HepG2 (cell line): Measurements from ENCODE around the gene CTCF. TPM values are rescaled to one million over a fixed set of nuclear protein-coding genes. Genes with fewer than 3 reads are reported as not detected.

Experiments used
- ATAC-seq: fragments of 200-7000 bp; cut with Tn5 transposase; 3 replicates; pipeline ENCODE4 v1.9.1; 2020; ENCODE audit warnings: mild to moderate bottlenecking, moderate library complexity
- BruUV-seq: library from RNA; stranded (reverse); fragments of 400-500 nt; replicated peaks from 2 replicates; lab custom pipeline; 2021; lab: Mats Ljungman, UMichigan
- CTCF ChIA-PET: fragments of 300-600 bp; formaldehyde crosslinking; extraction: SDS; loops from one replicate; lab custom pipeline; 2021; ENCODE audit warnings: low total read pairs, inconsistent platforms, low intra/inter-chr PET ratio; lab: Yijun Ruan, JAX
- POLR2A ChIA-PET: fragments of 350-600 bp; sonication (Branson Sonifier 250); formaldehyde crosslinking; loops from one replicate; lab custom pipeline; 2020; ENCODE audit warnings: antibody characterized with exemption, inconsistent platforms; lab: Yijun Ruan, JAX
- DNase-seq: peaks from one replicate; pipeline ENCODE4 v3.0.0-alpha.2; 2015; ENCODE audit warnings: low spot score
- FAIRE-seq: peaks from 3 replicates; lab custom pipeline; 2011; peaks lifted over from hg19 to GRCh38; lab: Jason Lieb, UNC
- H2AFZ ChIP-seq: one replicate; pipeline ENCODE4 v1.6.1; 2011; ENCODE audit warnings: low read length, inconsistent platforms
- H3K27ac ChIP-seq: fragments of 300-600 bp; 3 replicates; pipeline ENCODE4 v1.8.0; 2011; ENCODE audit warnings: mixed run types, mild to moderate bottlenecking, mixed read lengths, low read length, inconsistent platforms; ENCODE audit not compliant: insufficient read depth; ENCODE audit errors: extremely low read length
- H3K27me3 ChIP-seq, 2 experiments: fragments of 200-600 bp in 1 of 2; 2 replicates in 1 of 2; 3 replicates in 1 of 2; pipeline versions ENCODE4 v1.6.0 to v1.8.0; 2011; ENCODE audit warnings: low read length in 2 of 2, mild to moderate bottlenecking in 2 of 2, moderate library complexity in 2 of 2, inconsistent platforms in 1 of 2; ENCODE audit not compliant: insufficient read depth in 2 of 2, control insufficient read depth in 1 of 2
- H3K36me3 ChIP-seq, 2 experiments: fragments of 200-600 bp in 1 of 2; replicated peaks in 1 of 2; 2 replicates in 1 of 2; 3 replicates in 1 of 2; pipeline versions ENCODE4 v1.5.1 to v1.8.0; 2011; ENCODE audit warnings: low read length in 2 of 2, inconsistent platforms in 1 of 2; ENCODE audit not compliant: insufficient read depth in 2 of 2, control insufficient read depth in 1 of 2
- H3K4me1 ChIP-seq: 2 replicates; pipeline ENCODE4 v1.5.1; 2012; ENCODE audit warnings: low read length, inconsistent platforms; ENCODE audit not compliant: insufficient read depth
- H3K4me2 ChIP-seq: 2 replicates; pipeline ENCODE4 v1.6.0; 2011; ENCODE audit warnings: low read depth, low read length, inconsistent platforms
- H3K4me3 ChIP-seq, 3 experiments: fragments of 200-600 bp in 1 of 3; sonication (generic), shearing (Covaris generic) in 1 of 3; replicated peaks in 1 of 3; 2 replicates each; pipeline ENCODE4 v1.5.1; 2011 to 2016; ENCODE audit warnings: low read length in 3 of 3, inconsistent platforms in 2 of 3, low read depth in 2 of 3, mild to moderate bottlenecking in 2 of 3, control low read depth in 1 of 3, mixed read lengths in 1 of 3; ENCODE audit not compliant: insufficient read depth in 1 of 3
- H3K79me2 ChIP-seq: one replicate; pipeline ENCODE4 v1.6.1; 2011; ENCODE audit warnings: low read length, inconsistent platforms; ENCODE audit not compliant: insufficient read depth
- H3K9ac ChIP-seq: 2 replicates; pipeline ENCODE4 v1.6.0; 2011; ENCODE audit warnings: mild to moderate bottlenecking, low read depth, low read length, inconsistent platforms; ENCODE audit not compliant: insufficient read depth
- H3K9me3 ChIP-seq: 2 replicates; pipeline ENCODE4 v1.5.1; 2012; ENCODE audit warnings: mild to moderate bottlenecking, low read length
- H4K20me1 ChIP-seq: 2 replicates; pipeline ENCODE4 v1.6.0; 2011; ENCODE audit warnings: inconsistent platforms, mild to moderate bottlenecking, low read length, moderate library complexity; ENCODE audit not compliant: insufficient read depth
- DR1 ChIP-seq: sonication (generic); formaldehyde crosslinking; IDR thresholded peaks from 2 replicates; pipeline ENCODE4 v1.8.0; 2021; ENCODE audit warnings: mild to moderate bottlenecking, missing genetic modification reagents, inconsistent platforms
- ELF1 ChIP-seq: sonication (generic); formaldehyde crosslinking; IDR thresholded peaks from 2 replicates; pipeline ENCODE4 v1.4.0; 2020; ENCODE audit warnings: missing genetic modification reagents
- LBX2 ChIP-seq: sonication (generic); formaldehyde crosslinking; IDR thresholded peaks from 2 replicates; pipeline ENCODE4 v1.5.0; 2020; ENCODE audit warnings: missing genetic modification reagents, mild to moderate bottlenecking, borderline replicate concordance
- MAZ ChIP-seq, 2 experiments: sonication (generic) in 1 of 2; formaldehyde crosslinking in 1 of 2; IDR thresholded peaks; 2 replicates each; pipeline versions ENCODE4 v1.5.0 to v1.6.1; 2012 to 2020; ENCODE audit warnings: low read depth in 2 of 2, mild to moderate bottlenecking in 2 of 2, borderline replicate concordance in 1 of 2, improper control_type of control experiment in 1 of 2, low read length in 1 of 2, missing genetic modification reagents in 1 of 2, moderate library complexity in 1 of 2
- NFE2L2 ChIP-seq: fragments of 150-350 bp; IDR thresholded peaks from 2 replicates; pipeline ENCODE4 v1.6.1; 2014; ENCODE audit warnings: low read length
- ZFX ChIP-seq: sonication (generic); formaldehyde crosslinking; IDR thresholded peaks from 2 replicates; pipeline ENCODE4 v1.4.0; 2020; ENCODE audit warnings: mild to moderate bottlenecking, low read depth, missing genetic modification reagents, moderate library complexity
- ZNF432 ChIP-seq: sonication (generic); formaldehyde crosslinking; IDR thresholded peaks from 2 replicates; pipeline ENCODE4 v1.5.0; 2020; ENCODE audit warnings: missing genetic modification reagents, mild to moderate bottlenecking, borderline replicate concordance
- ZNF556 ChIP-seq: sonication (generic); formaldehyde crosslinking; IDR thresholded peaks from 2 replicates; pipeline ENCODE4 v1.4.0; 2020; ENCODE audit warnings: mild to moderate bottlenecking, missing genetic modification reagents, borderline replicate concordance
- ZNF660 ChIP-seq: sonication (generic); formaldehyde crosslinking; IDR thresholded peaks from 2 replicates; pipeline ENCODE4 v1.5.1; 2020; ENCODE audit warnings: mild to moderate bottlenecking, low read depth, missing genetic modification reagents, borderline replicate concordance
- ZNF782 ChIP-seq: sonication (generic); formaldehyde crosslinking; IDR thresholded peaks from 2 replicates; pipeline ENCODE4 v1.4.0; 2020; ENCODE audit warnings: missing genetic modification reagents, mild to moderate bottlenecking, borderline replicate concordance
- WGBS: methylation state at CpG from one replicate; pipeline ENCODE4 v1.1.6; 2017; ENCODE audit warnings: low lambda C conversion rate; 5-methylcytosine and 5-hydroxymethylcytosine counted together
- in situ Hi-C: cut with HindIII; loops from 2 replicates; pipeline ENCODE4 v1.10.0; 2017; ENCODE audit warnings: low pct_unique_long_range_greater_than_20kb; ENCODE audit not compliant: extremely low pct_ligation_motif_present
- intact Hi-C: fragments of 100-400 bp; cut with micrococcal nuclease; formaldehyde crosslinking; loops from one replicate; pipeline ENCODE4 v1.10.0; 2022; ENCODE audit not compliant: unreplicated experiment
- polyA plus RNA-seq, 8 experiments: library from polyadenylated mRNA; depleted of rRNA in 3 of 8; stranded (reverse) in 7 of 8; unstranded in 1 of 8; fragments of >200 nt; fragmentation: Illumina TruSeq in 4 of 8; extraction: Trizol in 4 of 8; gene quantifications; 2 replicates each; pipeline versions ENCODE4 v1.2.1 to v1.2.3, GENCODE V29; 2011 to 2016; ENCODE audit warnings: low read depth in 4 of 8, missing spikeins in 1 of 8, mixed read lengths in 1 of 8; ENCODE audit not compliant: insufficient read depth in 1 of 8
- total RNA-seq, 5 experiments: library from RNA; depleted of rRNA; stranded (reverse); fragments of >200 nt; fragmentation: Illumina TruSeq; extraction: Trizol; gene quantifications; 2 replicates each; pipeline ENCODE4 v1.2.3, GENCODE V29; 2016; ENCODE audit warnings: low read depth in 1 of 5
- TF ChIP-seq, protein P1 (sequence below): sonication (generic); formaldehyde crosslinking; IDR thresholded peaks from 2 replicates; pipeline ENCODE4 v1.4.0; 2020; ENCODE audit warnings: missing genetic modification reagents, mild to moderate bottlenecking, borderline replicate concordance
- TF ChIP-seq, protein P2 (sequence below): IDR thresholded peaks from 2 replicates; pipeline ENCODE4 v1.6.1; 2016; ENCODE audit warnings: low read depth, missing genetic modification reagents, missing compliant biosample characterization

CTCF gene
- total and polyA plus RNA-seq, 2 of the 13 experiments (the other 11 are each of a cell fraction or from before 2014, with no cell fraction given), result 19.5 to 37.5 TPM

GRCh38 chr16:67659675-67660563, 97.6 kb downstream of the CTCF start, which contains the start of gene ACD:
ACD (minus strand) TSS chr16:67660260; CDS start chr16:67660220, 40 bp downstream.
- Histone ChIP-seq H3K9me3 (no peaks in the 10 kb centered on the region), H3K4me1 (peaks cover 14% of the 10 kb centered on the region), H2AFZ (peak within 1 kb of the TSS; percentile 83), H3K79me2 (peaks cover 11% of the 10 kb centered on the region), H3K27ac (peak within 1 kb of the TSS; percentile 87), H4K20me1 (0 out of 2 replicates have a peak, but pooled peaks cover 3% of the 10 kb centered on the region), H3K4me3 (peak within 1 kb of the TSS; percentile 73 to 94 (median 93)), H3K4me2 (peak within 1 kb of the TSS; percentile 94), H3K9ac (peak within 1 kb of the TSS; percentile 87), H3K27me3 (no peaks in the 10 kb centered on the region; a peak in 1 of 5 replicates), H3K36me3 (peaks cover 6 to 13% of the 10 kb centered on the region in 2 experiments; a peak in 4 of 5 replicates)
- ATAC-seq, result peak; percentile 75
- ChIA-PET CTCF (no interaction called here), POLR2A (interaction anchor here (0.6 to 2.0 kb wide), 21 partner anchors 9 to 425 kb away, joined by 3 to 14 read pairs (median 3); partner anchors contain the start of genes ATP6V0D1, CTCF, HSD11B2 and LCAT)
- in situ Hi-C loops, result loop anchor here (10.0 kb wide), 1 partner anchor 275 kb away; the partner anchor contains the start of genes CTRL and PSMB10
- intact Hi-C loops, result no loop called here
- FAIRE-seq, result no peak
- under 1% methylated on average over 32 of the region's 83 CpGs for WGBS
- BruUV-seq, result TSS peak; percentile 85
- DNase-seq, result peak; percentile 89
- TF ChIP-seq ZNF782, result peak; percentile 87; the same call in 1 of the 2 replicates
- TF ChIP-seq ZNF556 (CRISPR knock-in tag), result peak; percentile 76
- 0 out of 2 replicates have a peak, but pooled peaks have one; percentile 47 for TF ChIP-seq ZNF432
- TF ChIP-seq, protein P1, sequence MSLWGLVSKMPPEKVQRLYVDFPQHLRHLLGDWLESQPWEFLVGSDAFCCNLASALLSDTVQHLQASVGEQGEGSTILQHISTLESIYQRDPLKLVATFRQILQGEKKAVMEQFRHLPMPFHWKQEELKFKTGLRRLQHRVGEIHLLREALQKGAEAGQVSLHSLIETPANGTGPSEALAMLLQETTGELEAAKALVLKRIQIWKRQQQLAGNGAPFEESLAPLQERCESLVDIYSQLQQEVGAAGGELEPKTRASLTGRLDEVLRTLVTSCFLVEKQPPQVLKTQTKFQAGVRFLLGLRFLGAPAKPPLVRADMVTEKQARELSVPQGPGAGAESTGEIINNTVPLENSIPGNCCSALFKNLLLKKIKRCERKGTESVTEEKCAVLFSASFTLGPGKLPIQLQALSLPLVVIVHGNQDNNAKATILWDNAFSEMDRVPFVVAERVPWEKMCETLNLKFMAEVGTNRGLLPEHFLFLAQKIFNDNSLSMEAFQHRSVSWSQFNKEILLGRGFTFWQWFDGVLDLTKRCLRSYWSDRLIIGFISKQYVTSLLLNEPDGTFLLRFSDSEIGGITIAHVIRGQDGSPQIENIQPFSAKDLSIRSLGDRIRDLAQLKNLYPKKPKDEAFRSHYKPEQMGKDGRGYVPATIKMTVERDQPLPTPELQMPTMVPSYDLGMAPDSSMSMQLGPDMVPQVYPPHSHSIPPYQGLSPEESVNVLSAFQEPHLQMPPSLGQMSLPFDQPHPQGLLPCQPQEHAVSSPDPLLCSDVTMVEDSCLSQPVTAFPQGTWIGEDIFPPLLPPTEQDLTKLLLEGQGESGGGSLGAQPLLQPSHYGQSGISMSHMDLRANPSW (CRISPR knock-in tag), result peak; percentile 76; the same call in 1 of the 2 replicates
- peak; percentile 82 for TF ChIP-seq ELF1 (CRISPR knock-in tag)
- TF ChIP-seq NFE2L2, result no peak
- TF ChIP-seq ZNF660 (CRISPR knock-in tag), result 0 out of 2 replicates have a peak, but pooled peaks have one; percentile 39
- peak; percentile 97 for TF ChIP-seq ZFX (CRISPR knock-in tag)
- TF ChIP-seq LBX2 (CRISPR knock-in tag), result peak; percentile 90
- TF ChIP-seq DR1 (CRISPR knock-in tag), result peak; percentile 51
- TF ChIP-seq, protein P2, sequence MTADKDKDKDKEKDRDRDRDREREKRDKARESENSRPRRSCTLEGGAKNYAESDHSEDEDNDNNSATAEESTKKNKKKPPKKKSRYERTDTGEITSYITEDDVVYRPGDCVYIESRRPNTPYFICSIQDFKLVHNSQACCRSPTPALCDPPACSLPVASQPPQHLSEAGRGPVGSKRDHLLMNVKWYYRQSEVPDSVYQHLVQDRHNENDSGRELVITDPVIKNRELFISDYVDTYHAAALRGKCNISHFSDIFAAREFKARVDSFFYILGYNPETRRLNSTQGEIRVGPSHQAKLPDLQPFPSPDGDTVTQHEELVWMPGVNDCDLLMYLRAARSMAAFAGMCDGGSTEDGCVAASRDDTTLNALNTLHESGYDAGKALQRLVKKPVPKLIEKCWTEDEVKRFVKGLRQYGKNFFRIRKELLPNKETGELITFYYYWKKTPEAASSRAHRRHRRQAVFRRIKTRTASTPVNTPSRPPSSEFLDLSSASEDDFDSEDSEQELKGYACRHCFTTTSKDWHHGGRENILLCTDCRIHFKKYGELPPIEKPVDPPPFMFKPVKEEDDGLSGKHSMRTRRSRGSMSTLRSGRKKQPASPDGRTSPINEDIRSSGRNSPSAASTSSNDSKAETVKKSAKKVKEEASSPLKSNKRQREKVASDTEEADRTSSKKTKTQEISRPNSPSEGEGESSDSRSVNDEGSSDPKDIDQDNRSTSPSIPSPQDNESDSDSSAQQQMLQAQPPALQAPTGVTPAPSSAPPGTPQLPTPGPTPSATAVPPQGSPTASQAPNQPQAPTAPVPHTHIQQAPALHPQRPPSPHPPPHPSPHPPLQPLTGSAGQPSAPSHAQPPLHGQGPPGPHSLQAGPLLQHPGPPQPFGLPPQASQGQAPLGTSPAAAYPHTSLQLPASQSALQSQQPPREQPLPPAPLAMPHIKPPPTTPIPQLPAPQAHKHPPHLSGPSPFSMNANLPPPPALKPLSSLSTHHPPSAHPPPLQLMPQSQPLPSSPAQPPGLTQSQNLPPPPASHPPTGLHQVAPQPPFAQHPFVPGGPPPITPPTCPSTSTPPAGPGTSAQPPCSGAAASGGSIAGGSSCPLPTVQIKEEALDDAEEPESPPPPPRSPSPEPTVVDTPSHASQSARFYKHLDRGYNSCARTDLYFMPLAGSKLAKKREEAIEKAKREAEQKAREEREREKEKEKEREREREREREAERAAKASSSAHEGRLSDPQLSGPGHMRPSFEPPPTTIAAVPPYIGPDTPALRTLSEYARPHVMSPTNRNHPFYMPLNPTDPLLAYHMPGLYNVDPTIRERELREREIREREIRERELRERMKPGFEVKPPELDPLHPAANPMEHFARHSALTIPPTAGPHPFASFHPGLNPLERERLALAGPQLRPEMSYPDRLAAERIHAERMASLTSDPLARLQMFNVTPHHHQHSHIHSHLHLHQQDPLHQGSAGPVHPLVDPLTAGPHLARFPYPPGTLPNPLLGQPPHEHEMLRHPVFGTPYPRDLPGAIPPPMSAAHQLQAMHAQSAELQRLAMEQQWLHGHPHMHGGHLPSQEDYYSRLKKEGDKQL, result no peak
- peak; percentile 74 for TF ChIP-seq MAZ (IDR thresholded peaks at IDR 0.05; ENCODE audit: borderline replicate concordance, low read depth, low read length)
- peak; percentile 18; the same call in 1 of the 2 replicates for TF ChIP-seq MAZ (CRISPR knock-in tag; IDR thresholded peaks at IDR 0.05; ENCODE audit: low read depth)
